Coronary artery (tissue), 2 donors: ENCODE measurements around the gene ITGA1.

Source experiments
- DNase-seq: peaks from one replicate; pipeline ENCODE4 v3.0.0-alpha.2; 2017; ENCODE audit warnings: low spot score
- H3K27ac ChIP-seq, 2 donors: fragments of 200-600 bp; sonication (generic); one replicate each; pipeline ENCODE4 v1.5.1; 2016 to 2019
- H3K4me3 ChIP-seq: fragments of 200-600 bp; sonication (generic); 2 replicates; pipeline ENCODE4 v1.5.1; 2016; ENCODE audit warnings: mild to moderate bottlenecking, moderate library complexity
- CTCF ChIP-seq: fragments of 200-600 bp; sonication (generic); IDR thresholded peaks from one replicate; pipeline ENCODE4 v1.5.1; 2019; ENCODE audit warnings: antibody characterized with exemption

ITGA1 gene

GRCh38 chr5:52746539-52746938, 41.2 kb upstream of the ITGA1 start:
- DNase-seq: no peak

GRCh38 chr5:52748590-52748989, 39.1 kb upstream of the ITGA1 start:
- TF ChIP-seq CTCF: no peak
- Histone ChIP-seq H3K4me3 (no peak overlapping the region), H3K27ac (no peak overlapping the region)
- no peak for DNase-seq

More at GRCh38 chr5:52746539-52746938, 41.2 kb upstream of the ITGA1 start:
- Histone ChIP-seq H3K4me3 (no peak overlapping the region), H3K27ac (no peak overlapping the region)
- TF ChIP-seq CTCF: no peak

- TF ChIP-seq CTCF: no peak
Measured at GRCh38 chr5:52749666-52750065, 38.0 kb upstream of the ITGA1 start.

GRCh38 chr5:52751137-52751536, 36.6 kb upstream of the ITGA1 start:
- Histone ChIP-seq H3K4me3 (no peak overlapping the region), H3K27ac (no peak overlapping the region)
- no peak for DNase-seq
- no peak for TF ChIP-seq CTCF

More at GRCh38 chr5:52749666-52750065, 38.0 kb upstream of the ITGA1 start:
- Histone ChIP-seq H3K27ac (no peak overlapping the region), H3K4me3 (no peak overlapping the region)
- DNase-seq: no peak

- no peak for DNase-seq
- no peak overlapping the region for H3K4me3 ChIP-seq
- no peak overlapping the region for H3K27ac ChIP-seq
- TF ChIP-seq CTCF: no peak
Measured at GRCh38 chr5:52754051-52754450, 33.7 kb upstream of the ITGA1 start.

- no peak overlapping the region for H3K4me3 ChIP-seq
- DNase-seq: no peak
- TF ChIP-seq CTCF: no peak
- H3K27ac ChIP-seq: no peak overlapping the region
Measured at GRCh38 chr5:52757527-52757926, 30.2 kb upstream of the ITGA1 start.

- H3K4me3 ChIP-seq: no peak overlapping the region
- no peak for TF ChIP-seq CTCF
- H3K27ac ChIP-seq: no peak overlapping the region
- no peak for DNase-seq
Measured at GRCh38 chr5:52758014-52758413, 29.7 kb upstream of the ITGA1 start.
